SK-N-SH treated with all-trans-retinoic acid at 6 μM for 48 hours (cell line): ENCODE data around the gene POLH.
A peak's percentile ranks its signal among the peaks of the same experiment; 100 is the strongest.

Experiments
- ATAC-seq: fragments of 200-7000 bp; cut with Tn5 transposase; 3 replicates; pipeline ENCODE4 v1.9.1; 2020; ENCODE audit warnings: mild to moderate bottlenecking, moderate library complexity
- ARNTL ChIP-seq: fragments of 450-650 bp; formaldehyde crosslinking; IDR thresholded peaks from 2 replicates; pipeline ENCODE4 v1.5.0; 2020; ENCODE audit warnings: low read depth, mild to moderate bottlenecking, moderate library complexity, borderline replicate concordance
- BACH2 ChIP-seq: fragments of 250-450 bp; sonication (Bioruptor Pico); IDR thresholded peaks from 2 replicates; pipeline ENCODE4 v1.9.0; 2021; ENCODE audit warnings: mild to moderate bottlenecking, borderline replicate concordance
- CSDC2 ChIP-seq: fragments of 250-450 bp; sonication (Bioruptor Pico); IDR thresholded peaks from 2 replicates; pipeline ENCODE4 v1.5.0; 2020; ENCODE audit warnings: mild to moderate bottlenecking, moderate library complexity
- ESRRG ChIP-seq: fragments of 250-450 bp; sonication (Bioruptor Pico); IDR thresholded peaks from 2 replicates; pipeline ENCODE4 v1.6.1; 2021; ENCODE audit warnings: mild to moderate bottlenecking
- GLIS3 ChIP-seq: fragments of 250-450 bp; sonication (Bioruptor Pico); IDR thresholded peaks from 2 replicates; pipeline ENCODE4 v1.5.0; 2020; ENCODE audit warnings: mild to moderate bottlenecking, moderate library complexity
- ISL1 ChIP-seq: fragments of 250-450 bp; sonication (Bioruptor Pico); IDR thresholded peaks from 2 replicates; pipeline ENCODE4 v2.1.2; 2022; ENCODE audit warnings: mild to moderate bottlenecking, moderate library complexity
- OSR1 ChIP-seq: fragments of 250-450 bp; sonication (Bioruptor Pico); IDR thresholded peaks from 2 replicates; pipeline ENCODE4 v1.8.0; 2022; ENCODE audit warnings: moderate library complexity, mild to moderate bottlenecking, inconsistent platforms
- RARB ChIP-seq: fragments of 250-450 bp; sonication (Bioruptor Pico); IDR thresholded peaks from 2 replicates; pipeline ENCODE4 v1.8.0; 2021; ENCODE audit warnings: mild to moderate bottlenecking, moderate library complexity
- SNAI2 ChIP-seq: fragments of 250-450 bp; sonication (Bioruptor Pico); IDR thresholded peaks from 2 replicates; pipeline ENCODE4 v1.5.0; 2020; ENCODE audit warnings: mild to moderate bottlenecking, moderate library complexity
- TCF4 ChIP-seq: fragments of 250-450 bp; sonication (Bioruptor Pico); IDR thresholded peaks from 2 replicates; pipeline ENCODE4 v1.8.0; 2021; ENCODE audit warnings: mild to moderate bottlenecking, moderate library complexity, borderline replicate concordance
- TOX ChIP-seq: fragments of 250-450 bp; sonication (Bioruptor Pico); IDR thresholded peaks from 2 replicates; pipeline ENCODE4 v1.8.0; 2021; ENCODE audit warnings: mild to moderate bottlenecking, moderate library complexity, borderline replicate concordance
- ZC3H10 ChIP-seq: fragments of 250-450 bp; sonication (Bioruptor Pico); IDR thresholded peaks from 2 replicates; pipeline ENCODE4 v1.5.1; 2021; ENCODE audit warnings: mild to moderate bottlenecking, moderate library complexity
- ZFP3 ChIP-seq: fragments of 250-450 bp; sonication (Bioruptor Pico); IDR thresholded peaks from 2 replicates; pipeline ENCODE4 v1.5.0; 2020; ENCODE audit warnings: mild to moderate bottlenecking, moderate library complexity
- ZFP30 ChIP-seq: fragments of 450-650 bp; formaldehyde crosslinking; IDR thresholded peaks from 2 replicates; pipeline ENCODE4 v1.5.0; 2022; ENCODE audit warnings: mild to moderate bottlenecking, moderate library complexity
- ZNF565 ChIP-seq: fragments of 450-650 bp; formaldehyde crosslinking; conservative IDR thresholded peaks from 2 replicates; pipeline ENCODE4 v1.5.0; 2020; ENCODE audit warnings: low read depth, mild to moderate bottlenecking, moderate library complexity
- ZNF8 ChIP-seq: fragments of 450-650 bp; formaldehyde crosslinking; IDR thresholded peaks from 2 replicates; pipeline ENCODE4 v1.5.0; 2020; ENCODE audit warnings: mild to moderate bottlenecking, moderate library complexity
- TF ChIP-seq, protein P1 (sequence below): fragments of 250-450 bp; sonication (Bioruptor Pico); IDR thresholded peaks from 2 replicates; pipeline ENCODE4 v1.5.1; 2020; ENCODE audit warnings: low read depth, mild to moderate bottlenecking, moderate library complexity
- TF ChIP-seq, protein P2 (sequence below): fragments of 250-450 bp; sonication (Bioruptor Pico); IDR thresholded peaks from 2 replicates; pipeline ENCODE4 v1.5.0; 2020; ENCODE audit warnings: mild to moderate bottlenecking, moderate library complexity
- TF ChIP-seq, protein P3 (sequence below): fragments of 250-450 bp; sonication (Bioruptor Pico); IDR thresholded peaks from 2 replicates; pipeline ENCODE4 v1.8.0; 2021; ENCODE audit warnings: low read depth, mild to moderate bottlenecking, moderate library complexity, borderline replicate concordance
- TF ChIP-seq, protein P4 (sequence below): fragments of 250-450 bp; sonication (Bioruptor Pico); IDR thresholded peaks from 2 replicates; pipeline ENCODE4 v1.5.1; 2021; ENCODE audit warnings: mild to moderate bottlenecking, moderate library complexity

Gene POLH

DNA sequence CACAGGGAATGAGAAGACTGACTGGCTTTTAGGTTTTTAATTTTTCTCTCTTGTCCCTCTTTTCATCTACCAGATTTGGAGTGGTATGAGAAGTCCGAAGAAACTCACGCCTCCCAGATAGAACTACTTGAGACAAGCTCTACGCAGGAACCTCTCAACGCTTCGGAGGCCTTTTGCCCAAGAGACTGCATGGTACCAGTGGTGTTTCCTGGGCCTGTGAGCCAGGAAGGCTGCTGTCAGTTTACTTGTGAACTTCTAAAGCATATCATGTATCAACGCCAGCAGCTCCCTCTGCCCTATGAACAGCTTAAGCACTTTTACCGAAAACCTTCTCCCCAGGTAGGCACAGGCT, 60.3 kb downstream of the POLH start (continued):
- TF ChIP-seq ZNF565 (CRISPR knock-in tag) (no peak), CSDC2 (CRISPR knock-in tag) (no peak), ZC3H10 (CRISPR knock-in tag) (no peak)

DNA sequence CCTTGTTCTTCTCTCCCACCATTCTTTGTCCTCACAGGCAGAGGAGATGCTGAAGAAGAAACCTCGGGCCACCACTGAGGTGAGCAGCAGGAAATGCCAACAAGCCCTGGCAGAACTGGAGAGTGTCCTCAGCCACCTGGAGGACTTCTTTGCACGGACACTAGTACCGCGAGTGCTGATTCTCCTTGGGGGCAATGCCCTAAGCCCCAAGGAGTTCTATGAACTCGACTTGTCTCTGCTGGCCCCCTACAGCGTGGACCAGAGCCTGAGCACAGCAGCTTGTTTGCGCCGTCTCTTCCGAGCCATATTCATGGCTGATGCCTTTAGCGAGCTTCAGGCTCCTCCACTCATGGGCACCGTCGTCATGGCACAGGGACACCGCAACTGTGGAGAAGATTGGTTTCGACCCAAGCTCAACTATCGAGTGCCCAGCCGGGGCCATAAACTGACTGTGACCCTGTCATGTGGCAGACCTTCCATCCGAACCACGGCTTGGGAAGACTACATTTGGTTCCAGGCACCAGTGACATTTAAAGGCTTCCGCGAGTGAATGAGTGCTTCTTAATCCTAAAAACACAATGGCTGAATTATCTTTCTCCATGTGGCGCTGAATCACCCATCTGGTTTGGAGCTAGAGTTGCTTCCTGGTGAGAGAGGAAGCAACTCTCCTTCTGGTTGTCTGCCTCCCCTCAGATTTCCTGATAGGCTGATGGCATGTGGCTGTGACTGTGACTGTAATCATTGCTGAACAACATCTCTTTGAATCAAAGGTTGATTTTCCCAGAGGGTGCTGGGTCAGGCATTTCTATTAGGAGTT, 64.2 kb downstream of the POLH start:
- TF ChIP-seq TCF4 (CRISPR knock-in tag): peak; percentile 66; the same call in 1 of the 2 replicates
- TF ChIP-seq RARB: no peak
- ATAC-seq: no peak

DNA sequence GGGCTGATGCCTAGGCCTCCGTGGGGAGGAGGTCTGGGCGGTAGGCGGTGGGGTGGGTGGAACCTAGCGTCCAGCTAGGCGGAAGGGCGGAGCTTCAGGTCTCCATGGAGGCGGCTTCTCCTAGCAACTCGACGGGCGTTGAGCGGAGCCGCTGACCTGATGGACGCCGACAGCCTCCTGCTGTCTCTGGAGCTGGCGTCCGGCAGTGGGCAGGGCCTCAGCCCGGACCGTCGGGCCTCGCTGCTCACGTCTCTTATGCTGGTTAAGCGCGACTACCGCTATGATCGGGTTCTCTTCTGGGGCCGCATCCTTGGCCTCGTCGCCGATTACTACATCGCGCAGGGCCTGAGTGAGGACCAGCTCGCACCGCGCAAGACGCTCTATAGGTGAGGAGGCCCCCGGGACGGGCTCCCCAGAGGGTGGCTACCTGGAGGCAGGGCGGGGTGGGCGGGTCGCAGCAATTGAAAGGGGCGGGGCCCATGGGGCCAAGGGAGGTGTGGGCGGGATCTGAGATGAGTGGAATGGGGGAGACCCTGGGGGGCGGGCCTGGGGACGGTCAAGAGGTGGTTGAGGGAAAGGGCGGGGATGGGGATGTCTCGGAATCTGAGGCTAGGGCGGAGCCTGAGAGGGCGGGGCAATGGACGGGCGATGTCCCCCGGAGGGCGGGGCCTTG, 69.1 kb downstream of the POLH start, which contains the start of gene RSPH9:
Gene RSPH9 (plus strand): TSS at position 97 of the 673 bp plus-strand sequence. CDS start 63 bp downstream, at position 160.
- TF ChIP-seq, protein P1, sequence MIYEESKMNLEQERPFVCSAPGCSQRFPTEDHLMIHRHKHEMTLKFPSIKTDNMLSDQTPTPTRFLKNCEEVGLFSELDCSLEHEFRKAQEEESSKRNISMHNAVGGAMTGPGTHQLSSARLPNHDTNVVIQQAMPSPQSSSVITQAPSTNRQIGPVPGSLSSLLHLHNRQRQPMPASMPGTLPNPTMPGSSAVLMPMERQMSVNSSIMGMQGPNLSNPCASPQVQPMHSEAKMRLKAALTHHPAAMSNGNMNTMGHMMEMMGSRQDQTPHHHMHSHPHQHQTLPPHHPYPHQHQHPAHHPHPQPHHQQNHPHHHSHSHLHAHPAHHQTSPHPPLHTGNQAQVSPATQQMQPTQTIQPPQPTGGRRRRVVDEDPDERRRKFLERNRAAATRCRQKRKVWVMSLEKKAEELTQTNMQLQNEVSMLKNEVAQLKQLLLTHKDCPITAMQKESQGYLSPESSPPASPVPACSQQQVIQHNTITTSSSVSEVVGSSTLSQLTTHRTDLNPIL: no peak
- TF ChIP-seq, protein P2, sequence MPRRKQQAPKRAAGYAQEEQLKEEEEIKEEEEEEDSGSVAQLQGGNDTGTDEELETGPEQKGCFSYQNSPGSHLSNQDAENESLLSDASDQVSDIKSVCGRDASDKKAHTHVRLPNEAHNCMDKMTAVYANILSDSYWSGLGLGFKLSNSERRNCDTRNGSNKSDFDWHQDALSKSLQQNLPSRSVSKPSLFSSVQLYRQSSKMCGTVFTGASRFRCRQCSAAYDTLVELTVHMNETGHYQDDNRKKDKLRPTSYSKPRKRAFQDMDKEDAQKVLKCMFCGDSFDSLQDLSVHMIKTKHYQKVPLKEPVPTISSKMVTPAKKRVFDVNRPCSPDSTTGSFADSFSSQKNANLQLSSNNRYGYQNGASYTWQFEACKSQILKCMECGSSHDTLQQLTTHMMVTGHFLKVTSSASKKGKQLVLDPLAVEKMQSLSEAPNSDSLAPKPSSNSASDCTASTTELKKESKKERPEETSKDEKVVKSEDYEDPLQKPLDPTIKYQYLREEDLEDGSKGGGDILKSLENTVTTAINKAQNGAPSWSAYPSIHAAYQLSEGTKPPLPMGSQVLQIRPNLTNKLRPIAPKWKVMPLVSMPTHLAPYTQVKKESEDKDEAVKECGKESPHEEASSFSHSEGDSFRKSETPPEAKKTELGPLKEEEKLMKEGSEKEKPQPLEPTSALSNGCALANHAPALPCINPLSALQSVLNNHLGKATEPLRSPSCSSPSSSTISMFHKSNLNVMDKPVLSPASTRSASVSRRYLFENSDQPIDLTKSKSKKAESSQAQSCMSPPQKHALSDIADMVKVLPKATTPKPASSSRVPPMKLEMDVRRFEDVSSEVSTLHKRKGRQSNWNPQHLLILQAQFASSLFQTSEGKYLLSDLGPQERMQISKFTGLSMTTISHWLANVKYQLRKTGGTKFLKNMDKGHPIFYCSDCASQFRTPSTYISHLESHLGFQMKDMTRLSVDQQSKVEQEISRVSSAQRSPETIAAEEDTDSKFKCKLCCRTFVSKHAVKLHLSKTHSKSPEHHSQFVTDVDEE (CRISPR knock-in tag): no peak
- TF ChIP-seq ZFP3 (CRISPR knock-in tag): no peak
- TF ChIP-seq SNAI2 (CRISPR knock-in tag): no peak
- TF ChIP-seq TOX: no peak
- no peak for TF ChIP-seq ARNTL (CRISPR knock-in tag)
- peak; percentile 85 for ATAC-seq

DNA sequence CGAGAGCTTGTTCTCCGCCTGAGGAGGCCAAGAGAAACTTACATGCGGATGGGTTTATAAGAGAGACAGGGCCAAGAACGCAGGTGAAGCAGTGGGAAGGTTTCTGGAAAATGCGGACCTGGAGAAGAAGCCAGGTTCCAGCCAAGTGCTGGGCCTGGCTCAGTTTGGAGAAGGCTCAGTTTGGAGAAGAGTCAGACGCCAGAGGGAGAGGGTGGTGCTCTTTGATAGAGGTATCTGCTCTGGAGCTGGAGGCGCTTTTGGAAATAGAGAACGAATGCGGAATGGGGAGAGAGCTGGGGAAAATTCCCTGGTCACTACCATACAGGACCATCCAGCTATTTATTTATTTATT, 69.6 kb downstream of the POLH start:
- ATAC-seq: peak; percentile 23; the same call in 2 of the 3 replicates

More for the DNA sequence above, 69.6 kb downstream of the POLH start:
- TF ChIP-seq RARB (no peak), TOX (no peak), TCF4 (CRISPR knock-in tag) (no peak), ESRRG (no peak), ISL1 (CRISPR knock-in tag) (no peak), OSR1 (no peak), CSDC2 (CRISPR knock-in tag) (no peak), ZNF8 (no peak), ZC3H10 (CRISPR knock-in tag) (no peak), BACH2 (CRISPR knock-in tag) (no peak), GLIS3 (CRISPR knock-in tag) (no peak), ZFP30 (no peak)
- TF ChIP-seq, protein P3, sequence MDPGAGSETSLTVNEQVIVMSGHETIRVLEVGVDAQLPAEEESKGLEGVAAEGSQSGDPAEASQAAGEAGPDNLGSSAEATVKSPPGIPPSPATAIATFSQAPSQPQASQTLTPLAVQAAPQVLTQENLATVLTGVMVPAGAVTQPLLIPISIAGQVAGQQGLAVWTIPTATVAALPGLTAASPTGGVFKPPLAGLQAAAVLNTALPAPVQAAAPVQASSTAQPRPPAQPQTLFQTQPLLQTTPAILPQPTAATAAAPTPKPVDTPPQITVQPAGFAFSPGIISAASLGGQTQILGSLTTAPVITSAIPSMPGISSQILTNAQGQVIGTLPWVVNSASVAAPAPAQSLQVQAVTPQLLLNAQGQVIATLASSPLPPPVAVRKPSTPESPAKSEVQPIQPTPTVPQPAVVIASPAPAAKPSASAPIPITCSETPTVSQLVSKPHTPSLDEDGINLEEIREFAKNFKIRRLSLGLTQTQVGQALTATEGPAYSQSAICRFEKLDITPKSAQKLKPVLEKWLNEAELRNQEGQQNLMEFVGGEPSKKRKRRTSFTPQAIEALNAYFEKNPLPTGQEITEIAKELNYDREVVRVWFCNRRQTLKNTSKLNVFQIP (CRISPR knock-in tag): no peak
- TF ChIP-seq, protein P2 (CRISPR knock-in tag): no peak
- TF ChIP-seq, protein P4, sequence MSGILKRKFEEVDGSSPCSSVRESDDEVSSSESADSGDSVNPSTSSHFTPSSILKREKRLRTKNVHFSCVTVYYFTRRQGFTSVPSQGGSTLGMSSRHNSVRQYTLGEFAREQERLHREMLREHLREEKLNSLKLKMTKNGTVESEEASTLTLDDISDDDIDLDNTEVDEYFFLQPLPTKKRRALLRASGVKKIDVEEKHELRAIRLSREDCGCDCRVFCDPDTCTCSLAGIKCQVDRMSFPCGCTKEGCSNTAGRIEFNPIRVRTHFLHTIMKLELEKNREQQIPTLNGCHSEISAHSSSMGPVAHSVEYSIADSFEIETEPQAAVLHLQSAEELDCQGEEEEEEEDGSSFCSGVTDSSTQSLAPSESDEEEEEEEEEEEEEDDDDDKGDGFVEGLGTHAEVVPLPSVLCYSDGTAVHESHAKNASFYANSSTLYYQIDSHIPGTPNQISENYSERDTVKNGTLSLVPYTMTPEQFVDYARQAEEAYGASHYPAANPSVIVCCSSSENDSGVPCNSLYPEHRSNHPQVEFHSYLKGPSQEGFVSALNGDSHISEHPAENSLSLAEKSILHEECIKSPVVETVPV (CRISPR knock-in tag): no peak
- TF ChIP-seq, protein P1: no peak
